Neural cell (in vitro differentiated cells): ENCODE data around the gene AANAT.

Experiments
- EP300 ChIP-seq: fragments of 450-650 bp; conservative IDR thresholded peaks from 2 replicates; pipeline ENCODE4 v1.6.1; 2014; ENCODE audit warnings: antibody characterized with exemption, mild to moderate bottlenecking, moderate library complexity; ENCODE audit not compliant: poor library complexity, severe bottlenecking
- EZH2 ChIP-seq: fragments of 200-600, 300-800 bp; shearing (Covaris generic), sonication (generic); IDR thresholded peaks from 2 replicates; pipeline ENCODE4 v1.6.1; 2014; ENCODE audit warnings: antibody characterized with exemption, low read length, borderline replicate concordance, mild to moderate bottlenecking; ENCODE audit not compliant: insufficient read depth, poor library complexity, severe bottlenecking
- POLR2AphosphoS5 ChIP-seq: IDR thresholded peaks from 2 replicates; pipeline ENCODE4 v1.6.1; 2012
- RAD21 ChIP-seq: fragments of 450-650 bp; conservative IDR thresholded peaks from 2 replicates; pipeline ENCODE4 v1.6.1; 2014; ENCODE audit warnings: antibody characterized with exemption, mild to moderate bottlenecking, moderate library complexity
- SMC3 ChIP-seq: fragments of 450-650 bp; conservative IDR thresholded peaks from 2 replicates; pipeline ENCODE4 v1.6.1; 2014; ENCODE audit warnings: antibody characterized with exemption, mild to moderate bottlenecking, moderate library complexity; ENCODE audit not compliant: poor library complexity
- TAF1 ChIP-seq: IDR thresholded peaks from 2 replicates; pipeline ENCODE4 v1.6.1; 2012; ENCODE audit warnings: low read depth
- TF ChIP-seq, protein P1 (sequence below): fragments of 450-650 bp; IDR thresholded peaks from 2 replicates; pipeline ENCODE4 v1.5.1; 2014; ENCODE audit warnings: antibody characterized with exemption, mild to moderate bottlenecking, moderate library complexity; ENCODE audit not compliant: poor library complexity, severe bottlenecking

DNA sequence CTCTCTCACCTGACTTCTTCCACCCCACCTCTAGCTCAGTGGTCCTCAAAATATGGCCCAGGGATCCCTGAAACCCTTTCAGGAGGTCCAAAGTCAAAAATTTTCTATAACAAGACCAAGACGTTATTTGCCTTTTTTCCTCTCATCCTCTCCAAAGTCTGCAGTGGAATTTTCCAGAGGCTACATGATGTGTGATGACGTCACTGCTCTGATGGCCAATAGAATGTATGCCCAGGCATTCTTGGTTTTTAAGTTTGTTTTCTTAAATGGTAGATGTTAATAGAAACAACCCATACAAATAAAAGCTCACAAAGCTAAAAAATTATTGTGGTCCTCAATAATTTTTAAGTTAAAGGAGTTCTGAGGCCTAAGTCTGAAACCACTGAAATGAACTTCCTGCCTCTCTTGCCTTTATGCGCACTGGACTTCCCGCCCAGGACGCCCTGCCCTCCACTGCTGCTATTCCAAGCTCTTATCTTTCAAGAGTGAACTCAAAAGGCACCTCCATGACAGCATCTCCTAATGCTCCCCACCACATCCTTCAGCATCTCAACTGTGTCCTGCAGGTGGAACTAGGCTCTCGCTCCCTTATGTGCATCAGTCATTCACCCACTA is 28.0 kb upstream of the AANAT start:
- TF ChIP-seq EZH2 (no peak), RAD21 (no peak), EP300 (no peak), TAF1 (no peak), POLR2AphosphoS5 (no peak), SMC3 (no peak)
- TF ChIP-seq, protein P1, sequence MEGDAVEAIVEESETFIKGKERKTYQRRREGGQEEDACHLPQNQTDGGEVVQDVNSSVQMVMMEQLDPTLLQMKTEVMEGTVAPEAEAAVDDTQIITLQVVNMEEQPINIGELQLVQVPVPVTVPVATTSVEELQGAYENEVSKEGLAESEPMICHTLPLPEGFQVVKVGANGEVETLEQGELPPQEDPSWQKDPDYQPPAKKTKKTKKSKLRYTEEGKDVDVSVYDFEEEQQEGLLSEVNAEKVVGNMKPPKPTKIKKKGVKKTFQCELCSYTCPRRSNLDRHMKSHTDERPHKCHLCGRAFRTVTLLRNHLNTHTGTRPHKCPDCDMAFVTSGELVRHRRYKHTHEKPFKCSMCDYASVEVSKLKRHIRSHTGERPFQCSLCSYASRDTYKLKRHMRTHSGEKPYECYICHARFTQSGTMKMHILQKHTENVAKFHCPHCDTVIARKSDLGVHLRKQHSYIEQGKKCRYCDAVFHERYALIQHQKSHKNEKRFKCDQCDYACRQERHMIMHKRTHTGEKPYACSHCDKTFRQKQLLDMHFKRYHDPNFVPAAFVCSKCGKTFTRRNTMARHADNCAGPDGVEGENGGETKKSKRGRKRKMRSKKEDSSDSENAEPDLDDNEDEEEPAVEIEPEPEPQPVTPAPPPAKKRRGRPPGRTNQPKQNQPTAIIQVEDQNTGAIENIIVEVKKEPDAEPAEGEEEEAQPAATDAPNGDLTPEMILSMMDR = no peak
